HEK293 (cell line): ENCODE measurements around the gene CD2BP2.

ENCODE experiments used
- GFI1B ChIP-seq: fragments of 450-650 bp; formaldehyde crosslinking; IDR thresholded peaks from 2 replicates; pipeline ENCODE4 v1.5.1; 2016; ENCODE audit warnings: missing biosample characterization, missing genetic modification characterization
- GLI4 ChIP-seq: fragments of 450-650 bp; formaldehyde crosslinking; IDR thresholded peaks from 2 replicates; pipeline ENCODE4 v1.5.1; 2016; ENCODE audit warnings: missing biosample characterization, missing genetic modification characterization
- HOXA7 ChIP-seq: sonication (generic); formaldehyde crosslinking; IDR thresholded peaks from 2 replicates; pipeline ENCODE4 v1.8.1; 2022; ENCODE audit warnings: missing genetic modification reagents, borderline replicate concordance
- KLF1 ChIP-seq: fragments of 450-650 bp; formaldehyde crosslinking; IDR thresholded peaks from 2 replicates; pipeline ENCODE4 v1.5.1; 2016; ENCODE audit warnings: missing biosample characterization, missing genetic modification characterization
- ZNF146 ChIP-seq: fragments of 450-650 bp; formaldehyde crosslinking; IDR thresholded peaks from 2 replicates; pipeline ENCODE4 v1.5.1; 2016; ENCODE audit warnings: missing biosample characterization, missing genetic modification characterization
- ZNF24 ChIP-seq: fragments of 450-650 bp; formaldehyde crosslinking; IDR thresholded peaks from 2 replicates; pipeline ENCODE4 v1.5.1; 2016; ENCODE audit warnings: missing biosample characterization, missing genetic modification characterization
- ZNF311 ChIP-seq: fragments of 450-650 bp; formaldehyde crosslinking; IDR thresholded peaks from 2 replicates; pipeline ENCODE4 v1.5.1; 2017; ENCODE audit warnings: missing biosample characterization, missing genetic modification characterization, borderline replicate concordance
- ZNF670 ChIP-seq: fragments of 450-650 bp; formaldehyde crosslinking; IDR thresholded peaks from 2 replicates; pipeline ENCODE4 v1.5.1; 2016; ENCODE audit warnings: missing biosample characterization, missing genetic modification characterization, low read depth
- TF ChIP-seq, protein P1 (sequence below): fragments of 450-650 bp; formaldehyde crosslinking; IDR thresholded peaks from 2 replicates; pipeline ENCODE4 v1.5.1; 2016; ENCODE audit warnings: missing biosample characterization, missing genetic modification characterization
- TF ChIP-seq, protein P2 (sequence below): fragments of 450-650 bp; formaldehyde crosslinking; IDR thresholded peaks from 2 replicates; pipeline ENCODE4 v1.5.1; 2016; ENCODE audit warnings: missing biosample characterization, missing genetic modification characterization, low read depth

DNA sequence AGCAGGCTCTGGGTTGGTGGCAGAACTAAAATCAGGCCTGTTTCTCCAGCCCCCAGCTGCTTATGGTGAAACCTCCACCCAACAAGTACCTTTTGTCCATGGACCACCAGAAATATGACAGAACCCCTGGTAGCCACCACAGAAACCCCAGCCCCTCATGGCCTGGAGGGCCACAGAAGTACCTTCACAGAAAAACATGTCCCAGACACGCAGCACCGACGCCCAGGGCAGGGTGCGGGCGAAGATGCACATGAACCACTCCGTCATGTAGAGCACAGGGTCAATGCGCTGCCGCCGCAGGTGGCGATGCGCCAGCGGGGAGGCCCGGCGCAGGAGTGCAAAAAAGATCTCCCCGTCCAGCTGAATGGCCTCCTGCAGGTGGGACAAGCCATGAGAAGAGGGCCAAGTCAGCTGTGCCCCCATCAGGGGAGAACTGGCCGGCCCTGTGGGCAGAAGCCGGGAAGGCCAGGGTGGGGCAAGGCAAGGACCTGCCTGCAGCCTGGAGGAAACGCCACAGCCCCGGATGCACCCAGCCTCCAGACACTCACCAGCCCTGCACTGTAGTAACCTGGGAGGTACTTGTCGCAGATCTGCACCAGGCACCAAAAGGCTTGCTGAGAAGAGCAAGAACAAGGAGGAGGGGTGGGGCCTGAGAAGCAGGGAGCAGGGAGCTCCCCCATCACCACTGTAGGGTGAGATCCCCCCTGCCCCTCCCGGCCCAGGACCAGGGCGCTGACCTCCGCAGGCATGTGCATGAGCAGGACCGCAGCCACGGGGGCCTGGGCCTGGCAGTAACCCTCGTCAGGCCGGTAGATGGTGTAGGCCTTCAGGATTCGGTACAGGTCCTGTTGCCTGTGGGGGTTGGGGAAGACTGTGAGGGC, 4.1 kb upstream of the CD2BP2 start:
- TF ChIP-seq HOXA7 (CRISPR knock-in tag) (no peak), ZNF24 (tag by site-specific recombination) (no peak), GLI4 (no peak), ZNF311 (tag by site-specific recombination) (no peak), ZNF670 (tag by site-specific recombination) (no peak), GFI1B (tag by site-specific recombination) (no peak), KLF1 (tag by site-specific recombination) (no peak), ZNF146 (tag by site-specific recombination) (no peak)
- TF ChIP-seq, protein P1, sequence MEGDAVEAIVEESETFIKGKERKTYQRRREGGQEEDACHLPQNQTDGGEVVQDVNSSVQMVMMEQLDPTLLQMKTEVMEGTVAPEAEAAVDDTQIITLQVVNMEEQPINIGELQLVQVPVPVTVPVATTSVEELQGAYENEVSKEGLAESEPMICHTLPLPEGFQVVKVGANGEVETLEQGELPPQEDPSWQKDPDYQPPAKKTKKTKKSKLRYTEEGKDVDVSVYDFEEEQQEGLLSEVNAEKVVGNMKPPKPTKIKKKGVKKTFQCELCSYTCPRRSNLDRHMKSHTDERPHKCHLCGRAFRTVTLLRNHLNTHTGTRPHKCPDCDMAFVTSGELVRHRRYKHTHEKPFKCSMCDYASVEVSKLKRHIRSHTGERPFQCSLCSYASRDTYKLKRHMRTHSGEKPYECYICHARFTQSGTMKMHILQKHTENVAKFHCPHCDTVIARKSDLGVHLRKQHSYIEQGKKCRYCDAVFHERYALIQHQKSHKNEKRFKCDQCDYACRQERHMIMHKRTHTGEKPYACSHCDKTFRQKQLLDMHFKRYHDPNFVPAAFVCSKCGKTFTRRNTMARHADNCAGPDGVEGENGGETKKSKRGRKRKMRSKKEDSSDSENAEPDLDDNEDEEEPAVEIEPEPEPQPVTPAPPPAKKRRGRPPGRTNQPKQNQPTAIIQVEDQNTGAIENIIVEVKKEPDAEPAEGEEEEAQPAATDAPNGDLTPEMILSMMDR (tag by site-specific recombination): no peak
- TF ChIP-seq, protein P2, sequence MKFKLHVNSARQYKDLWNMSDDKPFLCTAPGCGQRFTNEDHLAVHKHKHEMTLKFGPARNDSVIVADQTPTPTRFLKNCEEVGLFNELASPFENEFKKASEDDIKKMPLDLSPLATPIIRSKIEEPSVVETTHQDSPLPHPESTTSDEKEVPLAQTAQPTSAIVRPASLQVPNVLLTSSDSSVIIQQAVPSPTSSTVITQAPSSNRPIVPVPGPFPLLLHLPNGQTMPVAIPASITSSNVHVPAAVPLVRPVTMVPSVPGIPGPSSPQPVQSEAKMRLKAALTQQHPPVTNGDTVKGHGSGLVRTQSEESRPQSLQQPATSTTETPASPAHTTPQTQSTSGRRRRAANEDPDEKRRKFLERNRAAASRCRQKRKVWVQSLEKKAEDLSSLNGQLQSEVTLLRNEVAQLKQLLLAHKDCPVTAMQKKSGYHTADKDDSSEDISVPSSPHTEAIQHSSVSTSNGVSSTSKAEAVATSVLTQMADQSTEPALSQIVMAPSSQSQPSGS (tag by site-specific recombination): no peak
